ENCODE measurements around the gene CYP2D6. TPM values are rescaled to one million over a fixed set of nuclear protein-coding genes. Genes with fewer than 3 reads are reported as not detected.
"Not testable (repeated sequence)": the region's sequence is repeated elsewhere in the genome, so short reads cannot be mapped to it uniquely, and the experiment has no call there.

Gene CYP2D6
- total and polyA plus RNA-seq, 8 donors: 0.96 to 6.8 (median 4.5) TPM

GRCh38 chr22:42111798-42112197, 18.8 kb downstream of the CYP2D6 start:
- ATAC-seq (no peak), DNase-seq (no peak)
- no peak for TF ChIP-seq CTCF (IDR thresholded peaks at IDR 0.05)
- Histone ChIP-seq H3K27me3 (no peaks in the 10 kb centered on the region), H3K4me1 (no peaks in the 10 kb centered on the region), H3K9me3 (peaks cover 0 to 16% of the 10 kb centered on the region in 2 donors), H3K4me3 (no peak overlapping the region), H3K27ac (no peak overlapping the region), H3K36me3 (no peaks in the 10 kb centered on the region)
- intact Hi-C loops (cut with DNase I): loop anchor here in 1 of 2 donors (10.0 kb wide), 1 partner anchor 147 kb away; the partner anchor contains the start of gene SEPTIN3

GRCh38 chr22:42108848-42109247, 21.8 kb downstream of the CYP2D6 start:
- DNase-seq (no peak), ATAC-seq (no peak)
- Histone ChIP-seq H3K9me3 (peaks cover 8 to 18% of the 10 kb centered on the region in 2 donors), H3K4me1 (no peaks in the 10 kb centered on the region), H3K36me3 (no peaks in the 10 kb centered on the region), H3K27ac (no peak overlapping the region), H3K4me3 (no peak overlapping the region), H3K27me3 (no peaks in the 10 kb centered on the region)
- intact Hi-C loops (cut with DNase I): no loop called here
- TF ChIP-seq CTCF (IDR thresholded peaks at IDR 0.05): no peak

- peaks cover 8 to 60% of the 10 kb centered on the region in 2 donors for H3K9me3 ChIP-seq
- DNase-seq; ATAC-seq; H3K27ac ChIP-seq; H3K4me3 ChIP-seq; H3K36me3 ChIP-seq; H3K4me1 ChIP-seq; H3K27me3 ChIP-seq; intact Hi-C loops (cut with DNase I): not testable (repeated sequence)
Measured at GRCh38 chr22:42104332-42104860, 26.2 kb downstream of the CYP2D6 start.

- no peaks in the 10 kb centered on the region for H3K27me3 ChIP-seq
- ATAC-seq (no peak), DNase-seq (no peak)
- H3K27ac ChIP-seq: no peak overlapping the region
- peaks cover 8 to 60% of the 10 kb centered on the region in 2 donors for H3K9me3 ChIP-seq
- H3K4me3 ChIP-seq: no peak overlapping the region
- no peak for TF ChIP-seq CTCF (IDR thresholded peaks at IDR 0.05)
- intact Hi-C loops (cut with DNase I): no loop called here
- H3K36me3 ChIP-seq: peaks cover 0 to 5% of the 10 kb centered on the region in 2 donors
- no peaks in the 10 kb centered on the region for H3K4me1 ChIP-seq
Measured at GRCh38 chr22:42101199-42101598, 29.4 kb downstream of the CYP2D6 start.

GRCh38 chr22:42091455-42091782, 39.2 kb downstream of the CYP2D6 start:
- ATAC-seq (peak; percentile 1), DNase-seq (no peak)
- H3K36me3 ChIP-seq: peaks cover 0 to 12% of the 10 kb centered on the region in 2 donors
- no peak for TF ChIP-seq CTCF (IDR thresholded peaks at IDR 0.05)
- H3K9me3 ChIP-seq: no peaks in the 10 kb centered on the region
- H3K4me3 ChIP-seq: peak overlapping the region; percentile 91 to 97
- peak overlapping the region; percentile 96 to 98 for H3K27ac ChIP-seq
- no peaks in the 10 kb centered on the region for H3K27me3 ChIP-seq
- peaks cover 9 to 25% of the 10 kb centered on the region in 2 donors for H3K4me1 ChIP-seq
- intact Hi-C loops (cut with DNase I): no loop called here
